NCI-H2171 treated with DMSO at 0.1 percent for 48 hours (cell line): ENCODE results near the gene ACP5.
"Not testable (repeated sequence)": the region's sequence is repeated elsewhere in the genome, so short reads cannot be mapped to it uniquely, and the experiment has no call there.

ENCODE experiments used
- DNase-seq: peaks from one replicate; lab custom pipeline; 2025; lab: John Stamatoyannopoulos, UW

The ACP5 gene

GRCh38 chr19:11577451-11578257 is at the start of gene ACP5:
TSS of gene ACP5 (minus strand) at chr19:11577645. CDS start at chr19:11577317, 328 bp downstream.
- DNase-seq, result no peak

GRCh38 chr19:11626252-11626651 is 48.8 kb upstream of the ACP5 start:
- DNase-seq, result no peak

GRCh38 chr19:11624069-11624463 is 46.6 kb upstream of the ACP5 start:
- DNase-seq, result no peak

- not testable (repeated sequence) for DNase-seq
Observed at GRCh38 chr19:11622401-11622800, 45.0 kb upstream of the ACP5 start.

GRCh38 chr19:11620553-11620952 is 43.1 kb upstream of the ACP5 start:
- no peak for DNase-seq

- DNase-seq, result no peak
Observed at GRCh38 chr19:11617180-11618062, 40.0 kb upstream of the ACP5 start.

- no peak for DNase-seq
Observed at GRCh38 chr19:11612816-11613511, 35.5 kb upstream of the ACP5 start.

GRCh38 chr19:11611730-11612129 is 34.3 kb upstream of the ACP5 start:
- DNase-seq, result no peak

GRCh38 chr19:11606484-11606883 is 29.0 kb upstream of the ACP5 start:
- DNase-seq, result no peak

- not testable (repeated sequence) for DNase-seq
Observed at GRCh38 chr19:11599704-11600103, 22.3 kb upstream of the ACP5 start.

- no peak for DNase-seq
Observed at GRCh38 chr19:11598746-11599145, 21.3 kb upstream of the ACP5 start.

- no peak for DNase-seq
Observed at GRCh38 chr19:11598103-11598483, 20.6 kb upstream of the ACP5 start.

- peak; percentile 98 for DNase-seq
Observed at GRCh38 chr19:11597202-11598102, 20.0 kb upstream of the ACP5 start, which contains the start of gene ZNF627. TSS of gene ZNF627 (plus strand) at chr19:11597483. CDS start at chr19:11597628, 145 bp downstream.

- DNase-seq, result no peak
Observed at GRCh38 chr19:11596156-11596555, 18.7 kb upstream of the ACP5 start.

GRCh38 chr19:11594084-11594483 is 16.6 kb upstream of the ACP5 start:
- no peak for DNase-seq

GRCh38 chr19:11587975-11588631 is 10.7 kb upstream of the ACP5 start:
- DNase-seq, result no peak

GRCh38 chr19:11587302-11587974 is 10.0 kb upstream of the ACP5 start:
- DNase-seq, result peak; percentile 88

- no peak for DNase-seq
Observed at GRCh38 chr19:11586331-11586730, 8.9 kb upstream of the ACP5 start.

- DNase-seq, result no peak
Observed at GRCh38 chr19:11581740-11582139, 4.3 kb upstream of the ACP5 start.

GRCh38 chr19:11580116-11580515 is 2.7 kb upstream of the ACP5 start:
- no peak for DNase-seq
